GM18861 (cell line): Measurements from ENCODE around the gene BCAS4.

ENCODE experiments used
- ATAC-seq: cut with Tn5 transposase; IDR thresholded peaks from one replicate; pipeline ENCODE4 v1.9.1; 2021; ENCODE audit not compliant: unreplicated experiment

The BCAS4 gene

DNA sequence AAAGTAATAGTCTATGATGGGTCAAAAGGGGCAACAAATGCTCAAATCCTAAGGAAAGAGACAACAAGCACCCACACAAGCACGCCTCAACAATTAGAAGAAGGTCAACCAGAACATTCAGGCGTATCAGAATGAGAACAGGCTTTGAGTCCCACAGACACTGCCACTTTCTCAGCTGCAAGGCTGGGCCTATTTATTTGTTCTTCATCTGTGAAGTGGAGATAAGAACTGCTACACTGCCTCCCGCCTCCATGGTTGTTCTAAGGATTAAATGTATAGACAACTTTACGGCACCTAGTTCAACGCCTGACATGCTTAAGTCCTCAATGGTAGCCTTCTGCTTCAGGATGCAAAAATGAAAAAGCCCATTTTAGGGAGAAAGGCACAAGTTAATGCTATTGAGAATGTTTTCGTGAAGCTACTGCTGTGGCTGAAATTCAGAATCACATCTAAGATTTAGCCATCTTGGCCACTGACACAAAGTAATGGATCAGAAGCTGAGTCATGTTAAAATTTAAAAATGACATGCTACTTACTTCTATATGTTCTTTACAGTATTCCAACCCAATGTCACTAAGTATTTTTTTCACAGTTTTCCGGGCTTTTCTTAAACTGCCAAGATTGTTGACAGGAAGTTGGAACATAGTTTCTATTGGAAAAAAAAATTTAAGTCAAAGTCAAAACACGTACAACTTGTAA lies 108.6 kb downstream of the BCAS4 start:
- ATAC-seq, result no peak

DNA sequence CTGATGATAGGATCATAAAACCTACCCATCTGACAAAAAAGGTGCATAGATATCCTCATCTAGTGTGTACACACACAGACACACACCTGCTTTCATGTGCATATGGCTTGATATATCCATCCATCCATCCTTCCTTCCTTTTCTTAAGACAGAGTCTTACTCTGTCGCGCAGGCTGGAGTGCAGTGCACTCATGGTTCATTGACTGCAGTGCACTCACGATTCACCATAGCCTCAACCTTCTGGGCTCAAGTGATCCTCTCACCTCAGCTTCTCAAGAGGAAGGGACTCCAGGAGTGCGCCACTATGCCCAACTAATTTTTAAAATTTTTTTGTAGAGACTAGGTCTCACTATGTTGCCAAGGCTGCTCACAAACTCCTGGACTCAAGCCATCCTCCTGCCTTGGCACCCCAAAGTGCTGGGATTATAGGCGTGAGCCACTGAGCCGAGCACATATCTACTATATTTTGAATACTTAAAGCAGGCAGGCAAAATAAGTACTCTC lies 109.3 kb downstream of the BCAS4 start:
- no peak for ATAC-seq

DNA sequence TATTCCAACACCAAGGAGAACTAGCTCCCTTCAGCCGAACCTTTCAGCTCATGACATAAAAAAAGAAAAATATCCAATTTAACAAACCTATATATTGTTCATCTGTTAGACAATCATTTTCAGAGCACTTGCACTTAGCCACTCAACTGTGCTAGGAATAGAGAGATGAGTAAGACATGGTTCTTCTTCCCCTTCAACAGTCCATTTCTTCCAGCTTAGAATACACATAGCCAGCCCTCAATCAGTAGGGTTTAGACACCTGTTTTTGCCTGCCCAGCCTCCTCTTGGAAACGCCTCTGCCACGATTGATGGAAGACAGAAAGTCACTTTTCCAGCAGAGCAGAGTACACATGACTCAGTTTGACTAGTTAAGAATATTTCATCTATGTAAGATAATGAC lies 114.6 kb downstream of the BCAS4 start:
- no peak for ATAC-seq

DNA sequence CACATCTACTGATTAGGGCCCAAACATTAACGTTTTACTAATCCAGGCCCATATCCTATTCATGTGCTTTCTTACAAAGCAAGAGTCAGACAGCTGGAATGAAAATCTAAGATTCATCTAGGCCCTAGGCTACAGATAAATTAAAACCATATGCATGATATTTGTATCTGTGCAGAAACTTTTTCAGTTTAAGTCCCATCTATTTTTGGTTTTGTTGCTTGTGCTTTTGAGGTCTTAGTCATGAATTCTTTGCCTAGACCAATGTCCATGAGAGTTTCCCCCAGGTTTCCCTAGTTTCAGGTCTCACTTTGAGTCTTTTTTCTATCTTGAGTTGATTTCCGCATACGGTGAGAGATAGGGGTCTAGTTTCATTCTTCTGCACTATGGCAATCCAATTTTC lies 116.2 kb downstream of the BCAS4 start:
- no peak for ATAC-seq

DNA sequence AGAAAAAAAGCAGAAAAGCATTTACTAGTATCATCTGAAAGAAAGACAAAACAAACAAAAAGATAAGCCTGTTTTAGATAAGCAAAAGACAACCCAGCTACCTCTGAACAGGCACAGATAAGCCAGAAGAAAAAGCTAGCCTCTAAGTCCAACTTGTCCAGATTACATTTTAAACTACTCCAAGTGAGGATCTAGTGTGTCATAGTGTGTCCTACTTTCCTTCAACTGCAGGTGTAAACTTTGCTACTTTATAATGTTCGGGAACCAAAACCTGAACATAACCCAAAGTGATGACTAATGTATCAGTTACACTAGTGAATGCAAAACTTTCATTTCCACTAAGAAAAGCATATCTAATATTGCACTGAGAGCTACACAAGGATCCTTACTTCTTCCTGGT lies 116.9 kb downstream of the BCAS4 start:
- no peak for ATAC-seq

DNA sequence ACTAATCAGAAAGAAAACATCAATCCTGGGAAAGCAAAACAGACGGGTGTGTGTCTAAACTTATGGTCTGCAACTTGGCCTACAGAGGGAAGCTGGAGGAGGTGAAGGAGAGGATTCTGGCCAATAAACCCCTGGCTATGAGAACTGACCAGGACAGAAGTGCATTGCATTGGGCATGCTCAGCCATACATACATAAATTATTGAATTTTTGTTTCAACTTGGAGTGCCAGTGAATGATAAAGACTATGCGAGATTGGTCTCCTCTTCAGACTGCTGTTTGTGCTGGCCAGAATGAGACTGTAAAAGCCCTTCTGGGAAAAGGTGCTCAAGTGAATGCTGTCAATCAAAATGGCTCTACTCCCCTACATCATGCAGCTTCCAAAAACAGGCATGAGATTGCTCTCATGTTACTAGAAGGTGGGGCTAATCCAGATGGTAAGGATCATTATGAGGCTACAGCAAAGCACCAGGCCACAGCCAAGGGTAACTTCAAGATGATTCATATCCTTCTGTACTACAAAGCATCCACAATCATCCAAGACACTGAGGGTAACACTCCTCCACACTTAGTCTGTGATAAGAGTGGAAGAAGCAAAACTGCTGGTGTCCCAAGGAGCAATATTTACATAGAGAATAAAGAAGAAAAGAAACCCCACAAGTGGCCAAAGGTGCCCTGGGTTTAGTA lies 119.0 kb downstream of the BCAS4 start:
- no peak for ATAC-seq

DNA sequence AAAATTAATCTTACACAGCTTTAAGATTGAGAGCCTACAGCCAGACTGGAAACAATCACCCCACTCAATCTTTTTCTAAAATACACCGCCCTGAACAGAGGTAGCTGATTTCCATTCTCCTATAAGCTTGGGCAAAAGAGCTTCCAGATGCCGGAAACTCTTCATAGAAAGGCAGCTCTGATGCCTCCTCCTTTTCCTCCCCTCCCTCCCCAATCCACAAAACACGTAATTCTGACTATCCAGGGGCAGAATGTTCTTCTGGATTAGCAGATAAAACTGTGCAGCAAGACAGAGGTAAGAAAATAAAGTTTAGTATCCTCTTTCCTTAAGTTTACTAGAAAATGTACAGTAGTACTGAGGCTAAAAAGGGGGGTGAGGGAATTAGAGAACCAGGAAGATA lies 120.6 kb downstream of the BCAS4 start:
- ATAC-seq, result no peak

DNA sequence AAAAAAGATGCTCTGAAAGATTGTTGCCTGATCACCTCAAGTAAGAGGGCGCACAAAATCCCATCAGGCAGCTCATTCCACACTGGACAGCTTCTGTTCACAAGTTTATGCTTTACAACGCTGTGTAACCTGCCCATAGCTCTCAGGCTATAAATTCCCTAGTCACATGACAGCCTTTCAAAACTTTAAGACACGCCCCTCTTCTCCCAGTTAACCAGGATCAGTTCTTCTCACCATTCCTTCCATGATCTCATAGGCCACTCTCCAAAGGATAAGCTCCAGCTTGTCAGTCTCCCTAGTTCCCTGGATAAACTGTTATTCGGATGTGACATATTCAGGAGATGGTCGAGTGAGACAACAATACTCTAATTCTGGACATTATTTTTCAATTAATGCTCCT lies 121.4 kb downstream of the BCAS4 start:
- no peak for ATAC-seq

DNA sequence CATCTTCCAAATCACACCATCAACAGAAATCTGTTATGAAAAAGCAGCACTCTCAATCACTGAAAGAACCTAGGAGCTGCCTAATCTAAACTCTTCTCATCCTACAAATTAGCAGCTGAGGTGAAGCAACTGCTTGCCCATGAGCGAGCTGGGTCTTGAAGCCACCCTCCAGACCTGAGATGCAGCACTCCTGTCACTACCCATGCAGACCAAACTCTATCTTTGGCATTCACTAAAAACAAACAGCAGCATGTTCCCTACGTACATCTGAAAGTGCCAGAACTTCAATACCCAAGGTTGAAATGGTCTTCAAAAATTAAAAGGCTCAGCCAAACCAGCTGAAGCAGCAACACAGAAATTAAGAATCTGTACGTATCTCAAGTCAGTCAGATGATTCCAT lies 122.1 kb downstream of the BCAS4 start:
- ATAC-seq, result no peak

DNA sequence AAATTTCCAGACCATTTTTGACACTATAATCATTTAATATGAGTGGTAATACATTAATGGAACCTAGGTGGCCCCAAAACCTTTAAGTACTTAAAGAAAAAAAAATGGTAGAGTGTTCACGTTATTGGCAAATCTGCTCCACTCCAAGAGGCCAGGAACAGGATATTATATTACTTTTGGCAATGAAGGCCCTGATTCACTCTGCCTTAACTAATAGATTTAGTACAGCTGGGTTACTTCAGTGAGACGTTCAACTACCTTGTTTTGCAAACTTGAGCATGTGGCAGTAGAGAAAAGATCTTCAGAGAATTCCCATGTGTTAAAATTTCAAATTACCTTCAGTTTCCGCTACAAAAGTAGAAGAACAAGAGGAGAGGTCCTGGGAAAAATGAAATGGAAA lies 123.5 kb downstream of the BCAS4 start:
- no peak for ATAC-seq

DNA sequence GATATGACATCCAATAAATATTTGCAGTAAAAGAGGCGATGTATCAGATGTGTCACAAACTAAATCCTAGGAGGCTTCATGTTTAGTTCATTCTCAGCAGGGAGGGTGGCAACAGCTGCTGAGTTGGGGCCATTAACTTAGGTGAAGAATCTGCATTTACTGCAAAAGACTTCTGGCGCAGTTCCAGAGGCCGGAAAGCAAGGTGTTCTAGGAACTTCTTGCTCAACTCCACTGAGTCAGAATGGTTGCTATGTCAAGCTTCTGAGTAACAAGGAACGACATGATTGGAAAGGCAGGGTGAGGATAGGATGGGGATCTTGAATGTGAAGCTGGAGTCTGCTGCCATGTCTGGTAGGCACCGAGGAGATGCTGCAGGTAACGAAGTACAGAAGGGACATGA lies 124.7 kb downstream of the BCAS4 start:
- no peak for ATAC-seq

DNA sequence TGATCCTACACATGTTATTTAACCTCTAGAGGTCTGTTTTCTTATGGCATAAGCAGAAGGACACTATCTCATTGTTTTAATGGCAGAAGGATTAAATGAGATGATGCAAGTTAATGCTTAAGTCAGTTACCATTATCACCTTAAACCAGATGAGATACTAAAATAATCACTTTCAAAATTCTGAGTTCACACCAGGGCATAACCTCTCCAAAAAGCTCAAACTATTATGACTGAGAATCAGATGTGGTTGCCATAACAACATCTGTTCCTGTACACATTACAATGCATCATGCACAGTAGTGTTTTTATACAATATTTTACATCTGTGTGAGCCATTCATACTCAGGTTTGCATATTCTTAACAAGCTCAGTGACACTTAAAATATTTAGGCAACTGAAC lies 126.1 kb downstream of the BCAS4 start:
- ATAC-seq, result no peak

DNA sequence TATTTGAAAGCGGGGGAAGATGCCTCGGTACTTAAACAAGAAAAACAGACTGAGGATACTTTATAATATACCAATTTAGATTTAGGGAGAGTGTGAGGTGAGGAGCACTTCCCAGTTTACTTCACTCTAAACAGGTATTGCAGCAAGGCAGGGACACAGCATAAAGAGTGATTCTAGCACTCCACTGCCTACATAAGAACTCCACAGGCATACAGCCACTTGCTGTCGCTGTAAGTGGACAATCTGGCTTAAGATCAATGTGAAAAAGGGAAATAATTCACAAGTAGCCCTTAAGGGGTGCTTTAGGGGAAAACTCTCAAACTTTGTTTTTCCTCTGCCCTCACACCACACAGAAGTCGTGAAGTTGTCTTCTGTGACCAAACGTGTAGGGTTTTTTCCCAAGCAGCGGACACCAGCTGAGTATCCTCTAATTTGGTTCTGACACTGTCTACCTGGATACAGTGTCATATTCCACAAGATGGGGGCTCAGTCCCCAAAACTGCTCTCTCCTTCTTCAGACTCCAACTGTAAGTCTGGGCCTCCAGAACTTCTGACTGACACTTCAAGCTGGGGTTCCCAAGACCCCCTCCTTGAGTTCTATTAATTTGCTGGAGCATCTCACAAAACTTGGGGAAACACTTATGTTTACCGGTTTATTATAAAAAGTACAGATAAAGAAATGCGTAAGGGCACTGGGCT lies 127.1 kb downstream of the BCAS4 start:
- no peak for ATAC-seq

DNA sequence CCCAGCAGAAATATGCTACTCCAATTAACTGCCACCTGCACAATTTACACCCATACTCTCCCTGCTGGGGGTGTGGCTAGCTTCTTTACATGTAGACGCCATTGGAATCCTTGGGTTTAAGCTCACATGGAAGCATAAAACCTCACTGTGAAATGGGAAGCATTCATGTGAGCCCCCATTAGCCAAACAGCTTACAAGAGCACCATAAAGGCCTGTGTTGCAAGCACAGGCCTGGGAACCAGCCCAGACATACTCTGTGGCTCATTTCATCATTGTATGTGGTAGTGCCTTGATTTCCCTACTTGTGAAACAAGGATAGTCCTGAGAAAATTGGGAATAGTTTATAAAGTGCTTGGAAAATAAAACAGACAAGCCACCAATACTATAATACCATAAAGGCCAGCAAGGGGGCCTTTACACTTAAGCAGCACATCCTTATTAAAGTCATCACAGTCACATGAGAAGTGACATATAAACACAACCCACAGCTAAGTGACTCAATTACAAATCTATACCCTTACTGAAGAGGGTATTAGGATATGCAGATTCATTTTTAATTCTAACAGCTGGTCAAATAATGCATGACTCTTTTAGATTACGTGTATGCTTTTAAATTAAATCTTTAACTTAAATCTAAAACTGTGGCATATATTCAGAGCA lies 129.5 kb downstream of the BCAS4 start:
- ATAC-seq, result no peak

DNA sequence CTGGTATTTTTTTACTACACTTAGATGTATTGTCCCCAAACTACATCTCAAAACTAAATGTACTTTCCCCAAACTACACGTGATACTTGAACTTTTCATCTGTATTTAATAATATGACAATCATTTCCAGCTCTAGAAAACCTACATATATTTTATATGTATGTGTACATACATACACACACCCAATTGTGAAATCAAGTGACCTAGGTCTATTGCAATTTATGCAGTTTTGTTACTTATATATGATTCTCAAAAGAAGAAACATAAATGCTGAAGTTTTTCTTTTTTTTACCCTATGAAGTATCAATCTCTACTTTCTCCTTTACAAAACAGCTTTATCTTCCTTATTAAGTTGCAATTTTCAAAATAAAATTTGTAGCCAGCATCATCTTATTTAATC lies 131.7 kb downstream of the BCAS4 start:
- ATAC-seq, result no peak
